Activated naive CD8-positive, alpha-beta T cell treated with anti-CD3 and anti-CD28 coated beads for 36 hours (primary cell): ENCODE data around the gene PARP16. TPM values are rescaled to one million over a fixed set of nuclear protein-coding genes. Genes with fewer than 3 reads are reported as not detected.
"Not testable (repeated sequence)": the region's sequence is repeated elsewhere in the genome, so short reads cannot be mapped to it uniquely, and the experiment has no call there.

Source experiments
- DNase-seq: peaks from one replicate; pipeline ENCODE4 v3.0.0; 2021
- H3K27ac Mint-ChIP-seq: one replicate; pipeline ENCODE4 v1.8.0; 2022; ENCODE audit warnings: mild to moderate bottlenecking, moderate library complexity, mixed read lengths
- H3K27me3 Mint-ChIP-seq: one replicate; pipeline ENCODE4 v1.8.0; 2022; ENCODE audit warnings: mild to moderate bottlenecking, mixed read lengths
- H3K36me3 Mint-ChIP-seq: one replicate; pipeline ENCODE4 v1.8.0; 2021; ENCODE audit warnings: mild to moderate bottlenecking, mixed read lengths
- H3K4me1 Mint-ChIP-seq: one replicate; pipeline ENCODE4 v1.8.0; 2021; ENCODE audit warnings: mixed read lengths
- H3K4me3 Mint-ChIP-seq: one replicate; pipeline ENCODE4 v1.8.0; 2022; ENCODE audit warnings: mild to moderate bottlenecking, moderate library complexity, mixed read lengths
- H3K9me3 Mint-ChIP-seq: one replicate; pipeline ENCODE4 v1.8.0; 2022; ENCODE audit warnings: mixed read lengths
- total RNA-seq, 2 experiments: library from RNA; stranded (reverse); gene quantifications; one replicate each; pipeline ENCODE4 v1.2.3, GENCODE V29; 2021

Gene PARP16
- total RNA-seq, 2 experiments from 2014 or later = 15.5 to 16.4 TPM

DNA sequence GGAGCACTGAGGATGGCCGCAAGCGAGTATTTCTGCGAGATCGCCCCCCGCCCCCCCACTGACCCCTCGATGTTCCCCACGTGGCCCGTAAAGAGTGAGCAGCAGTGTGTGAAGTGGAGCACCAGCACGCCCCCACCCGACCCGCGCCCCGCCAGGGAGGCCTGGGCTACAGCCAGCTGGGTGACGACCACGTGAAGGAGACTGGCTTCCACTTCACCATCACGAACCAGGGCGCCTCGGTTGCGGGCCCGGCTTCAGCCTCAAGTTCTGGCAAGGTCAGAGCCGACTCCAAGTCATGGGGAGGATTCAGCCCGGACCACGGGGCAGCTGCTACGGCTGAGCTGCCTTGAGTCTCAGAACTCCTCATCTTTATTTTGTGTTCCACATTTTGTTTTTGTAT lies 15.4 kb upstream of the PARP16 start:
- no peaks in the 10 kb centered on the region for H3K36me3 Mint-ChIP-seq
- DNase-seq = no peak
- no peak overlapping the region for H3K4me3 Mint-ChIP-seq
- no peaks in the 10 kb centered on the region for H3K9me3 Mint-ChIP-seq
- peaks cover 35% of the 10 kb centered on the region for H3K4me1 Mint-ChIP-seq
- H3K27me3 Mint-ChIP-seq = peaks cover 7% of the 10 kb centered on the region
- H3K27ac Mint-ChIP-seq = no peak overlapping the region

DNA sequence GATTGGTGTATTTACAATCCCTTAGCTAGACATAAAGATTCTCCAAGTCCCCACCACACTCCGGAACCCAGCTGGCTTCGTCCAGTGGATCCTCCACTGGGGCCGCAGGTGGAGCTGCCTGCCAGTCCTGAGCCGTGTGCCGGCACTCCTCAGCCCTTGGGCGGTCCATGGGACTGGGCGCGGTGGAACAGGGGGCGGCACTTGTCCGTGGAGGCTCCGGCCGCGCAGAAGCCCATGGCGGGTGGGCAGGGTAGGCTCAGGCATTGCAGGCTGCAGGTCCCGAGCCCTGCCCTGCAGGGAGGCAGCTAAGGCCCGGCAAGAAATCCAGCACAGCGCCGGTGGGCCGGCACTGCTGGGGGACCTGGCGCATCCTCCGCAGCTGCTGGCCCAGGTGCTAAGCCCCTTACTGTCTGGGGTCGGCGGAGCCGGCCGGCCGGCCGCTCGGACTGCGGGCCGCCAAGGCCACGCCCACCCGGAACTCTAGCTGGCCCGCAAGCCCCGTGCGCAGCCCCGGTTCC lies 14.3 kb upstream of the PARP16 start:
- Mint-ChIP-seq H3K4me3 (no peak overlapping the region), H3K27me3 (peaks cover 7% of the 10 kb centered on the region), H3K9me3 (no peaks in the 10 kb centered on the region), H3K36me3 (no peaks in the 10 kb centered on the region), H3K27ac (no peak overlapping the region), H3K4me1 (peaks cover 37% of the 10 kb centered on the region)
- DNase-seq = no peak

DNA sequence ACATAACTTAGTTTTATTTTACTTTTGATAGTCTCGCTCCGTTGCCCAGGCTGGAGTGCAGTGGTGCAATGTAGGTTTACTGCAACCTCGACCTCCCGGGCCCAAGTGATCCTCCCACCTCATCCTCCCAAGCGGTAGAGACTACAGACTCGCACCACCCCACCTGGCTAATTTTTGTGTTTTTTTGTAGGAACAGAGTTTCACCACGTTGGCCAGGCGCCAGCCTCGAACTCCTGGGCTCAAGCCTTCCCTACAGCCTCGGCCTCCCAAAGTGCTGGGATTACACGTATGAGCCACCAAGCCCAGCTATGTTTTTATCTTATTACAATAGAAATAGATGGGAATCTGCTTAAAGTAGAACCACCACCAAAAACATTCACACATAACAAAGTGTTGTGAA lies 12.0 kb upstream of the PARP16 start:
- peak overlapping the region; percentile 83 for H3K4me3 Mint-ChIP-seq
- peaks cover 32% of the 10 kb centered on the region for H3K4me1 Mint-ChIP-seq
- peak overlapping the region; percentile 52 for H3K27ac Mint-ChIP-seq
- no peaks in the 10 kb centered on the region for H3K36me3 Mint-ChIP-seq
- no peaks in the 10 kb centered on the region for H3K9me3 Mint-ChIP-seq
- H3K27me3 Mint-ChIP-seq = no peaks in the 10 kb centered on the region
- DNase-seq = no peak

DNA sequence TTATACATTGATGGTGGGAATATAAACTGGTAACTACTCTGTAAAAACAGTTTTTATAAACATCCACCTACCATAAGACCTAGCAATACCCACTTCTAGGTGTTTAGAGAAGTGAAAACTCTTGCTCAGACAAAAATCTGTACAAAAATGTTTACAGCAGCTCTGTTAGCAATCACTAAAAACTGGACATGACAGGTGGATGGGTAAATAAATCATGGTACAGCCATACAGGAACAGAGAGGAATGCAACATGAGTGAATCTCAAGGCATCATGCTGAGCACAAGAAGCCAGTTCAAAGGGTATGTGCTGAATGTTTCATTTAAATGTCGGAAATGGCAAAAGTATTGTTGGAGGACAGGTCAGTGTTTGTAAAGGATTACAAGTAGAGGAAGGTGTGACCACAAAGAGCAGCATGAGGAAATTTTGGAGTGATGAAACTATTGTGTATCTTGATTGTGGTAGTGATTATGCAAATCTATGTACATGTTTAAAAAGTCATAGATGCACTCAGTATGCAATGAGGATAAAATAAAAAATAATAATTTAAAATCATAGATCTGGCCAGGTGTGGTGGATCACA lies 6.3 kb upstream of the PARP16 start:
- no peak overlapping the region for H3K27ac Mint-ChIP-seq
- no peaks in the 10 kb centered on the region for H3K36me3 Mint-ChIP-seq
- peaks cover 22% of the 10 kb centered on the region for H3K4me1 Mint-ChIP-seq
- no peak overlapping the region for H3K4me3 Mint-ChIP-seq
- no peak for DNase-seq
- H3K9me3 Mint-ChIP-seq = no peaks in the 10 kb centered on the region
- no peaks in the 10 kb centered on the region for H3K27me3 Mint-ChIP-seq

DNA sequence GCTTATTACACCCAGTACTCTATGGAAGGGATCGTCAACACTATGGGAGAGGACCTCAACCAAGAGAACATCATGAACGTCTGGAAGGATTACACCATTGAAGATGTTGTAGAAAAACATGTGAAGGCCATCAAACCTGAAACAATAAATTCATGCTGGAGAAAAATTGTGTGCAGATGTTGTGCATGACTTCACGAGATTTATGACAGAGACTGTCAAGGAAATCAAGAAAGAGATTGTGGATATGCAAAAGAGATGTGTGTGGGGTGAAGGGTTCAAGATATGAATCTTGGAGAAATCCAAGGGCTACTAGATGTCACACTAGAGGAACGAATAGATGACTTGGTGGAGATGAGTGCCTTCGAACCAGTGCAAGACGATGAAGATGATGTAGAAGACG lies 3.5 kb upstream of the PARP16 start:
- Mint-ChIP-seq H3K4me3 (no peak overlapping the region), H3K27ac (no peak overlapping the region), H3K36me3 (no peaks in the 10 kb centered on the region), H3K27me3 (no peaks in the 10 kb centered on the region), H3K4me1 (peaks cover 21% of the 10 kb centered on the region), H3K9me3 (no peaks in the 10 kb centered on the region)
- no peak for DNase-seq

DNA sequence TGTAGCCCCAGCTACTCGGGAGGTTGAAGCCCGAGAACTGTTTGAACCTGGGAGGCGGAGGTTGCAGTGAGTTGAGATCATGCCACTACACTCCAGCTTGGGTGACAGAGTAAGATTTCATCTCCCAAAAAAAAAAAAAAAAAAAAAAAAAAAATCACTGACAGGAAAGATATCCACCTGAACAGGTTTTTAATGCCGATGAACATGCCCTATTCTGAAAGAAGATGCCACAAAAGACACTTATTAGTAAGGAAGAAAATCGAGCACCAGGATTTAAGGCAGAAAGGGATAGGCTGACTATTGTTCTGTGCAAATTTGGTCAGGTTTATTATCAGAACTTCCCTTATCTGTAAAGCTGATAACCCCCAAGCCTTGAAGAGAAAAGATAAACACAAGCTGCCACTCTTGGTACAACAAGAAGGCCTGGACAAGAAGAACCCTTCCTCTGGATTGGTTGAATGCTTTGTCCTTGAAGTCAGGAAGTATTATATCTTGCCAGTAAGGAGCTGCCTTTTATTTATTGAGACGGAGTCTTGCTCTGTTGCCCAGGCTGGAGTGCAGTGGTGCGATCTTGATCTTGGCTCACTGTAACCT lies 2.7 kb upstream of the PARP16 start:
- Mint-ChIP-seq H3K27ac (no peak overlapping the region), H3K36me3 (no peaks in the 10 kb centered on the region), H3K9me3 (no peaks in the 10 kb centered on the region), H3K4me3 (no peak overlapping the region), H3K4me1 (peaks cover 19% of the 10 kb centered on the region), H3K27me3 (no peaks in the 10 kb centered on the region)
- DNase-seq = no peak

DNA sequence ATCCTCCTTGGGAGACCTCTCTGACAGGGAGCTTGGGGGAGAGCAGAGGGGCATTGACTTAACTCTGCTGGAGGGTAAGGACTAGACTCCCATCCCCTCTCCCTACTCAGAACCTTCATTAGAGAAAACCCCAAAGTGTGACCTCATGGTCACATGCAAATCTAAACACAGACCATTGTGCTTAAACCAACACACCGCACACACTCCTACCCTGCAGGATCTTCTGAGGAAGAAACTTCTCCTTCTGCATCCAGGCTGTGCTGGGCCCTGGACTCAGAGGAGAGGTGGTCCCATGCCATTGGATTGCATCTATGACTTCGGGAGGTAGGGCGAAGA lies 805 bp upstream of the PARP16 start:
- Mint-ChIP-seq H3K4me1 (peaks cover 24% of the 10 kb centered on the region), H3K27ac (peak overlapping the region; percentile 80), H3K4me3 (peak overlapping the region; percentile 85), H3K36me3 (peaks cover 6% of the 10 kb centered on the region), H3K27me3 (no peaks in the 10 kb centered on the region), H3K9me3 (no peaks in the 10 kb centered on the region)
- DNase-seq = no peak

DNA sequence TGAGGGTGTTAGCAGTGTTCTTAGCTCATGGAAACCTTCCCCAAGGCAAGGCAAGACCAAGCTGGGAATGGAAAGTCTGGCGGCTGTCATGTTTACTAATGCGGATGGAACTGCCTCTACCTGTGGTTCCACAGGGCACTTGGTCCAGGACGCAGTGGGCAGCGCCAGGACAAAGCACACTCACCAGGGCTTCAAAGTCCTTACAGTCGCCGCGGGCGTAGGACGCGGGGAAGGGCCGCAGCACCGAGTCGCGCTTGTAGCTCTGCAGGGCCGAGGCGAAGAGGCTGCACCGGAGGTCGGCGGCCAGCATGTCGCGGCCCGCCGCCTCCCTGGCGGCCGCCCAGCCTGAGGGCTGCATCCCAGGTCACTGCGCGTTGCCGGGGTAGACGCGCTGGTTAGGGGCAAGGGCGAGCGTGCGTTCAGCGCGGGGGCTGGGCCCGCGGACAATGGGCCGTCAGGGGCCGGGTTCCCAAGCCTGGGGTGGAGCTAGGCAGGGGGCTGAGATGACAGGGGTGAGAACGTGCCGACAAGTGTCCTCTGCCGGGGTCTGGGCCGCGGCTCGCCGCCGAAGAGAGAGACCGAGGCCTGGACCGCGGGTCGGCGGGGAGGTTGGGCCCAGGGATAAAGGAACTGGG lies 497 bp downstream of the PARP16 start:
- Mint-ChIP-seq H3K9me3 (no peaks in the 10 kb centered on the region), H3K36me3 (peaks cover 11% of the 10 kb centered on the region), H3K4me1 (peaks cover 26% of the 10 kb centered on the region), H3K4me3 (peak overlapping the region; percentile 85), H3K27me3 (no peaks in the 10 kb centered on the region), H3K27ac (peak overlapping the region; percentile 82)
- DNase-seq = peak; percentile 43

DNA sequence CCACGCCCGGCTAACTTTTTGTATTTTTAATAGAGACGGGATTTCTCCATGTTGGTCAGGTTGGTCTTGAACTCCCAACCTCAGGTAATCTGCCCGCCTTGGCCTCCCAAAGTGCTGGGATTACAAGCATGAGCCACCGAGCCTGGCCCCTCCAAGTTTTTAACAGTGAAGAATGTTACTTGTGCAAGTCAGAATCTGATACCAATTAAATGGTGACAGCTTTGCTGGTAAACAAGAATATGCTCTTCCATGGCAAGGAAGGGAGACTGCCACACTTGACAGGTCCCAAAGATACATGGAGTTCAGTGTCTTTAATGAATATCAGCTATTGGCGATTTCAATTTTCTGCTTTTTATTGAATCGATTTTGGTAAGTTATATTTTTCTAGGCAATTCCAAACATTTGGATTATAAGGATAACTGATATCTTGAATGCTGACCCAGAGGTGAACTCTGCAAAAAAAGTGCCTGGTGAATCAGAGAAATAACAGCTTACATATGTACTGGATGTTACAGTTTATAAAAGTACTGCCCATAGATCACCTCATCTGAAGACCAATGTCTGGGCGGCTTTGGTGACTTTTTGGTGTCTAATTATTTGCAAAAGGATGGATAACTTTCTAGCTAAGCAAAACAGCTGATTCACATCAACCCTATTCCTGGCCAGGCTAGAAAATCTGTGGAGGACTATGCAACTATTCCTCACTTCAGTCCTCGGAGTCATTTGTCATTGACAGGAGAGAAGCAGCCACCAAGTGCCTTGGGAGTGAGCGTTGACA lies 1.2 kb downstream of the PARP16 start:
- no peaks in the 10 kb centered on the region for H3K27me3 Mint-ChIP-seq
- H3K36me3 Mint-ChIP-seq = peaks cover 11% of the 10 kb centered on the region
- H3K4me3 Mint-ChIP-seq = peak overlapping the region; percentile 85
- peaks cover 30% of the 10 kb centered on the region for H3K4me1 Mint-ChIP-seq
- no peaks in the 10 kb centered on the region for H3K9me3 Mint-ChIP-seq
- H3K27ac Mint-ChIP-seq = peak overlapping the region; percentile 82
- no peak for DNase-seq

DNA sequence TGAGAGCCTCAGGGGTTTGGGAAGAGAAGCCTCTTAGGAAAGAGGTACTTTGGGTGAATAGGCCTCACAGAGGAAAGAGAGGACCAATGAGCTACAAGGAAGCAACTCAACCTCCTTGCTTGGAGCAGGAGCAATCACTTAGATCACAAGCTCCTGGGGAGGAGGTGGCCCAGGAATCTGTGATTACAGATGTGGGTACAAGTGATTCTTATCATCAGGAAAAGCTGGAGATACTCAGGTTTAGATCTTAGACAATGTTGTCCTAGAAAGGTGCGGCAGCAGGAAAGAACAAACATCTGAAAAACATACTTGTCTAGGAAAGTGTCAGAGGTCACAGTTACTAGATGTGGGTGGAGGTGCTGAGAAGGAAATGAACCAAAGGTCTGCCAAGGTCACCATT lies 8.2 kb downstream of the PARP16 start:
- H3K9me3 Mint-ChIP-seq = no peaks in the 10 kb centered on the region

DNA sequence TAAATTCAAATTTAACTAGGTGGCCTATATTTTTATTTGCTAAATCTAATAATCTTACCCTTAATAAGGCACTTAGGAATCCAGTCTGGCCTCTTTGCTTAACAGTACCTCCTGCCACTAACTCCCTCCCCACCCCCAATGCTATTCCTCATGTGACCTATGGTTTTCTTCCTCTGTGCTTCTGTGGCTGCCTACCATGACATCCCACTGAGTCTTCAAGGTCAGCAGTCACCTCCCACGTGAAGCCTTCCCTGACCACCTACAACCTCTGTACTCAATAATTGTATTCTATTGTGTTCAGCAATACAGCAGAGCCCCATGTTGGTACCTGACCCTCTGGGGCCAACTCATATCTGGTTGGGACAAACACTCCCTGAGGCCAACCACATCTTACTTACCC lies 9.7 kb downstream of the PARP16 start:
- Mint-ChIP-seq H3K27me3 (no peaks in the 10 kb centered on the region), H3K9me3 (no peaks in the 10 kb centered on the region), H3K4me3 (no peak overlapping the region), H3K27ac (no peak overlapping the region), H3K36me3 (peaks cover 11% of the 10 kb centered on the region), H3K4me1 (peaks cover 42% of the 10 kb centered on the region)
- DNase-seq = no peak

More for the DNA sequence above, 8.2 kb downstream of the PARP16 start:
- H3K36me3 Mint-ChIP-seq = peaks cover 17% of the 10 kb centered on the region
- H3K4me1 Mint-ChIP-seq = peaks cover 41% of the 10 kb centered on the region
- no peak overlapping the region for H3K4me3 Mint-ChIP-seq
- H3K27me3 Mint-ChIP-seq = no peaks in the 10 kb centered on the region
- no peak for DNase-seq
- H3K27ac Mint-ChIP-seq = peak overlapping the region; percentile 0

DNA sequence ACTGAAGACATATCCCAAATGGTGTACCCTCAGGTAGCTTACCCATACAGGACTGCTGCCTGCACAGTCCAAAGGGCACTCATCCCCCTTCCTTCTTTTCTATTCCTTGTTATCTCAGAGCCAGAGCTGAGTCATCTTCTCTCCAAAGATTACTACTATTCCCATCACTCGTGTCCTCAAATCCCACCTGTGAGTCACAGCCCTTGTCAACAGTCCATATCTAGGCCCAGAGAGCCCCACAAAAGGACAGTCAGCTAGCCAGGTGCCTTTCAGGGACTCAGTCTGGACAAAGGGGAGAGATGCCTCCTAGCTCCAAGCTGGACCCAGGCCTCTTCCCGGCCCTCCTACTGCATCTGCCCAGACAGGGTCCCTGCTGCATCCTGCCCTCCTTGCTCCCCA lies 11.0 kb downstream of the PARP16 start:
- no peak overlapping the region for H3K4me3 Mint-ChIP-seq
- peaks cover 42% of the 10 kb centered on the region for H3K4me1 Mint-ChIP-seq
- no peaks in the 10 kb centered on the region for H3K27me3 Mint-ChIP-seq
- no peaks in the 10 kb centered on the region for H3K9me3 Mint-ChIP-seq
- H3K27ac Mint-ChIP-seq = peak overlapping the region; percentile 78
- no peak for DNase-seq
- H3K36me3 Mint-ChIP-seq = peaks cover 11% of the 10 kb centered on the region

DNA sequence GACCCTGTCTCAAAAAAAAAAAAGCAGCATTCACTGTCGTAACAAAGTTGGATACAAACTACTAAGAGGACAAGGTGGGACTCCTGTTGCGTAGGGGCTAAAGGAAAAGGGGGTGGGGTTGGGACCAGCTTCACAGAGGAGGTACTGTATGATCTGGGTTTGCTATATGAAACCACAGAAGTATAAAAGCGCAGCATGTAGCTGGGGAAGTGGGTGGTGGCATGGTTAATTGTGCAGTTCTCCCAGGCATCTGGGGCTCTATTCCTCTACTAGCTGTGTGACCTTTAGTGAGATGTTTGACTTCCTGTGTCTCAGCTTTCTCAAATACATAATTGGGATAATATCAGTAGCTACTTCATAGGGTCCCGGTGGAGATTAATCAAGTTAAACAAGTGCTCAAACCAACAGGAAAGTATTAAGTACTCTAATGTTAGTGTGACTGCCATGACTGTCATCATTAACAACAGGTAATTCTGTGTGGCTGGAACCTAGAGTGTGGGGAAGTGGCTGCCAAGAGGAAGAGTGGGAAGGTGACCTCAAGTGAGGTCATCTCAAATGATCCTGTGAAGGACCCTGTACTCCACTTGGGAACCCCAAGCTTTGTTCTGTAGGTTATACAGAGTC lies 11.5 kb downstream of the PARP16 start:
- Mint-ChIP-seq H3K36me3 (peaks cover 11% of the 10 kb centered on the region), H3K4me3 (peak overlapping the region; percentile 27)

DNA sequence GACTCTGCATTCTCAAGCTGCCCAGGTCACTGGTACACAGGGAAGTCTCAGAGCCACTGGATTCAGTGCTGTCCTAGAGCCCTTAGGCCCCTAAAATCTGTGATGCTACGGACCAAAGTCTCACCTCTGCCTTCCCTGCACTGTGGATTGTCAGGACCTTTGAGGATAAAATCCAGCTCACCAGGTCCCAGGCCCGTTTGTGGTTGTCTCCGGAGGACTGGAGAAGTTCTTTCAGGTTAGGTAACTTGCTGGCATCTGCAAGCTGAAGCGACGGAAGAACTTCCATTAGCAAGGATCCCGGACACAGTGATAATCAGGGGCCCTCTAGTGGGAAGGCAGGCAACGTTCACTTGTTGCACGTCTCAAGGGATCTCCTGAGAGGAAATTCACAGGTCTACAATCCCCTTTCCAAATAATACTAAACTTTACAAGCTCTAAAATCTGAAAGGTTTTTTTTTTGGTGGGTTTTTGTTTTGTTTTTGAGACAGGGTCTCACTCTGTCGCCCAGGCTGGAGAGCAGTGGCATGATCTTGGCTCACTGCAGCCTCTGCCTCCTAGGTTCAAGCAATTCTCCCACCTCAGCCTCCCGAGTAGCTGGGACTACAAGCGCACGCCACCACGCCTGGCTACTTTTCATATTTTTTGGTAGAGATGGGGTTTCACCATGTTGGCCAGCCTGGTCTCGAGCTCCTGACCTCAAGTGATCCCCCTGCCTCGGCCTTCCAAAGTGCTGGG lies 15.7 kb downstream of the PARP16 start:
- H3K4me3 Mint-ChIP-seq, H3K36me3 Mint-ChIP-seq, H3K27ac Mint-ChIP-seq, H3K9me3 Mint-ChIP-seq, H3K27me3 Mint-ChIP-seq: not testable (repeated sequence)
- peaks cover 18% of the 10 kb centered on the region for H3K4me1 Mint-ChIP-seq
- peak; percentile 22 for DNase-seq

More for the DNA sequence above, 11.5 kb downstream of the PARP16 start:
- Mint-ChIP-seq H3K4me1 (peaks cover 39% of the 10 kb centered on the region), H3K9me3 (no peaks in the 10 kb centered on the region), H3K27ac (peak overlapping the region; percentile 78), H3K27me3 (no peaks in the 10 kb centered on the region)
- DNase-seq = no peak
